Fibroblast of the aortic adventitia (primary cell): Measurements from ENCODE around the gene SRL. TPM values are rescaled to one million over a fixed set of nuclear protein-coding genes. Genes with fewer than 3 reads are reported as not detected.

Experiments
- DNase-seq: peaks from one replicate; pipeline ENCODE4 v3.0.0-alpha.2; 2010; ENCODE audit warnings: low read depth
- H3K4me3 ChIP-seq: 2 replicates; pipeline ENCODE4 v1.5.1; 2011; ENCODE audit warnings: low read depth, mild to moderate bottlenecking, control low read depth, low read length, moderate library complexity
- CTCF ChIP-seq: IDR thresholded peaks from 2 replicates; pipeline ENCODE4 v1.5.1; 2011; ENCODE audit warnings: mild to moderate bottlenecking, low read length, control low read depth, inconsistent platforms; ENCODE audit not compliant: insufficient read depth
- total RNA-seq: library from RNA; depleted of rRNA; stranded (reverse); fragments of >200 nt; gene quantifications from 2 replicates; pipeline ENCODE4 v1.2.3, GENCODE V29; 2012; ENCODE audit warnings: low replicate concordance

Gene SRL
- total RNA-seq, 1 donor, result 0.09 TPM

- DNase-seq, result no peak
- no peak for TF ChIP-seq CTCF
- H3K4me3 ChIP-seq, result no peak overlapping the region
Observed at GRCh38 chr16:4231367-4231766, 10.5 kb downstream of the SRL start.

GRCh38 chr16:4227040-4227332 lies 14.9 kb downstream of the SRL start:
- no peak for TF ChIP-seq CTCF
- no peak for DNase-seq
- H3K4me3 ChIP-seq, result no peak overlapping the region

GRCh38 chr16:4226251-4227039 lies 15.4 kb downstream of the SRL start:
- no peak for DNase-seq
- H3K4me3 ChIP-seq, result no peak overlapping the region
- no peak for TF ChIP-seq CTCF

- H3K4me3 ChIP-seq, result no peak overlapping the region
- DNase-seq, result no peak
- no peak for TF ChIP-seq CTCF
Observed at GRCh38 chr16:4225075-4225474, 16.8 kb downstream of the SRL start.

- TF ChIP-seq CTCF, result no peak
- DNase-seq, result no peak
Observed at GRCh38 chr16:4220358-4220757, 21.5 kb downstream of the SRL start.

GRCh38 chr16:4218202-4218601 lies 23.7 kb downstream of the SRL start:
- H3K4me3 ChIP-seq, result no peak overlapping the region
- DNase-seq, result no peak
- no peak for TF ChIP-seq CTCF

More at GRCh38 chr16:4220358-4220757, 21.5 kb downstream of the SRL start:
- H3K4me3 ChIP-seq, result no peak overlapping the region
